GM19328 (cell line): ENCODE results near the gene RIPOR3.

Experiments used
- ATAC-seq: cut with Tn5 transposase; IDR thresholded peaks from one replicate; pipeline ENCODE4 v1.9.1; 2021; ENCODE audit warnings: mild to moderate bottlenecking, moderate library complexity; ENCODE audit not compliant: unreplicated experiment

The RIPOR3 gene

DNA sequence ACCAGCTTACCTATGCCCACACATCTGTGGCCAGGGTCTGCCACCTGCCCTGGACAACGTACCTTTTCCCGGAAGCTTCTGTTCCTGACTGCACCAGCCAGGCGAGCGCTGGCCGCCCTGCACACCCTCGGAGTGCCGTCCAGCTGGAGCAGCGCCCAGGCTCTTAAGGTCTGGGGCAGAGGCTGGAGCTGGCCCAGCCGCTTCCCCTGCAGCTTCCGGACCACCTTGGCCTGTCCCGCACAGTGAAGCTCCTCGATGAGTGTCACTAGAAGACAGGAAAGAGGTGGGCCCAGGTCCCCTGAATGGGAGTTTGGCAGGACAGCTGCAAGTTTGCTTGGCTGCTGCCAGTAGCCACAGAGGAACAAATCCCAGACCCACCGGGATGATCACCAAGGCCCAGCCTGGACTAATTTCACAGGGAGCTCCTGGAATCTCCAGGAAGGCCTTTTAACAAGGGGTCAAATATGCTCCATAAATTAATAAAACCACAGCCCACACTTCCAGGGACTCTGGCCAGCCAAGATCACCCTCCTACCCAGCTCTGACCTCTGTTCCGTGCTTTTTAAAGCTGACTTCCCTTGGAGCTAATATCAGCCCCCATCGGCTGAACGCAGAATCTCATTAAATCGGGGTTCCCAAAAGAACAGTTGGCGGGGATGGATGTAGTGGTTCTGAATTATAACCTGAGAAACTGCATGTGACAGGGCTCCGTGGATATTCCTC, 98.9 kb downstream of the RIPOR3 start:
- ATAC-seq, result no peak

DNA sequence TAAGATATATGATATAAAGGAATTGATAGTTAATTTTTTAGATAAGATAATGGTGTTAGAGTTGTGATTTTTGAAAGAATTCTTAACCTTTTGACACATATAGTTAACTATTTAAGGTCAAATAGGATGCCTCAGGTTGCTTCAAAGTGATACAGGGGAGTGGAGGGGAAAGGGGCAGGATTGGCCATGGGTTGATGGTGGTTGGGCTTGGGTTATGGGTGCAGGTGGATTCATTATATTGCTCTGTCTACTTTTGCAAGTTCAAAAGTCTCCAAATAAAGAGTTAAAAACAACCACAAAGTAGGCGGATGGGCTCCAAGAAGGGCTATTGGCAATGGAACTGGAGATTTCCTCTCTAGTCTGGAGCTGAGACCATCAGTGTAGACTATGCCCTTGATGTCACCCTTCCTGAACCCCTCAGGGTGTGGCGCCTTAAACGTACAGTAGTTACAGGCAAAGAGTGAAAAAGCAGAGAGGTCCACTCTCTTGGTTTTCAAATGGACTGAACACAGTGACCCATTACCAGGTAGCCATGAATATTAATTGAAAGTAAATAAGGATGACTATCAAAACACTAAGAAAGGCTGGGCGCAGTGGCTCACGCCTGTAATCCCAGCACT, 100.0 kb downstream of the RIPOR3 start:
- ATAC-seq, result no peak

DNA sequence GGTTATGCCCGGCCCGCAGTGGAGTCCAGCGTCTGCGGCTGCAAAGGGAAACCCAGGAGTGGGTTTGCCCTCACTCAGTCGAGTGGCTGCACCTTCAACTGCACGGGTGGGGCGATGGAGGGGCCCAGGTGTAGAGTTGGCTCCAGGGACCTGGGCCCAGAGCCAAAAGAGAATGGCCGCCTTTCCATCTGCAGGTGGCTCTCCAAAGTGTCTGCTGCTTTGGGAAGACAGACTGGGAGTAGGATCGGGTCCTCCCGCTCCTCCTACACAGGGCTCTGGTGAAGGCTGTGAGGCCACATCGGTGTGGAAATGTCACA, 101.0 kb downstream of the RIPOR3 start:
- no peak for ATAC-seq

DNA sequence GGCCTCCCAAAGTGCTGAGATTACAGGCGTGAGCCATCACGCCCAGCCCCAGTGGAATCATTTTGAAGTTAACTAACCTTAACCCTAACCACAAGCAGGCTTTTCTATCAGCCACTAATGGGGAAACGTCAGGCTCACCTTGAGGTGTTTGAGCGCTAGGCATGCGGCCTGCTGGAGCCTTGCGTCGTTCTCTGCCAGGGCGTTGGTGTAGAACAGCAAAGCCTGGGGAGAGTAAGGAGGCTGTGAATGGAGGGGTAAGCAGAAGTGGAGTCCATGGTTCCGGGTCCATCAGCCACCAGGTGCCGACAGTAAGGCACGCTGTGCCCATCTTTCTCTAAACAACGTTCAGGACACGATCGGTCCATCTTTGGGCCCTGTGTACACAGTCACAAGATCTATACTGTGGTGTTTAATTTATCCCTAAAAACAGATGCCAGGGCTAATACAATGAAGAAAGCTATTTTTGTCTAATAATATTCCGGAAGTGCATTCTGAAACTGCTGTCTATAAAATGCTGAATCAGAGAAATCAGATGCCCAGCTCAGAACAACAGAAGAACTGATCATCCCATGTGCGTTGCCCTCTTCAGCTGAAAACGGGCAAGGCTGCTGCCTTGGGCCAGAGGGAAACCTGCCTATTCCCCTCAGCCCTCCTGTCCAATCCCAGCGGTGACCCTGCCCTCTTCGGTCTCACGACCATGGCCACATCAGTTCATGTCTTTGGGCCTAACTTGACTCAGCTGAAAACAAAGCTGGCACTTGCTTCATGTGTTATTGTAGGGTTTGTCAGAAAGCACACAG, 101.6 kb downstream of the RIPOR3 start:
- ATAC-seq, result no peak

DNA sequence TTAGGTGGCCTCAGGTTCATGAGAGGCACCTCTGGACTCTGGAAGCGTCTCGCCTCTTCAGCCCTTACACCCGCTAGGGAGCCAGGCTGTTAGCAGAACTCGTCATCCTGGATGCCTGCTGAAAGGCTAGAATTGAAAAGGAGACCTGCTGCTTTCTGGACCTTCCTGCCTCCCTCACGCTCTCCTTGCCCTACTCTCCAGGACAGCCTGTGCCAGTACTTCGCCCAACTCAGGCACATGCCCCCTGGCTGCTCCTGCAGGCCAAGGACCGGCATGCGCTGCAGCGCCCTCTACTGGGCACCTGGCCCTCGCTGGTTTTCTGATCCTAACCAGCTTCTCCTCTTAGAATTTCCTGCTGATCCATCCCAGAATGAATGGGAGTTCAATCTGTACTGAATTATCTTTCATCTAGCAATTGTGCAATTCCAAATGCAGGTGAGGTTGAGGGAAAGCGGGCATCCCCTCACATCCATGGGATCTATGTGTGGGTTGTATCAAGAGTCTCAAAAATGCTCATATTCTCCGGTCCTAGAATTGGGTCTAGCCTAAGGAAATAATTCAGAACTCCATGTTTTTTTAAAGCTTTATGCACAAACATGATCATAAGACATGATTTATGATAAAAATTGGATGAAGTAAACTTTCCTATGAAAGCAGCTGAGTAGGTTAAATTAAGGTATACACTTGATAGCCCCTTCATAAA, 103.2 kb downstream of the RIPOR3 start:
- no peak for ATAC-seq

DNA sequence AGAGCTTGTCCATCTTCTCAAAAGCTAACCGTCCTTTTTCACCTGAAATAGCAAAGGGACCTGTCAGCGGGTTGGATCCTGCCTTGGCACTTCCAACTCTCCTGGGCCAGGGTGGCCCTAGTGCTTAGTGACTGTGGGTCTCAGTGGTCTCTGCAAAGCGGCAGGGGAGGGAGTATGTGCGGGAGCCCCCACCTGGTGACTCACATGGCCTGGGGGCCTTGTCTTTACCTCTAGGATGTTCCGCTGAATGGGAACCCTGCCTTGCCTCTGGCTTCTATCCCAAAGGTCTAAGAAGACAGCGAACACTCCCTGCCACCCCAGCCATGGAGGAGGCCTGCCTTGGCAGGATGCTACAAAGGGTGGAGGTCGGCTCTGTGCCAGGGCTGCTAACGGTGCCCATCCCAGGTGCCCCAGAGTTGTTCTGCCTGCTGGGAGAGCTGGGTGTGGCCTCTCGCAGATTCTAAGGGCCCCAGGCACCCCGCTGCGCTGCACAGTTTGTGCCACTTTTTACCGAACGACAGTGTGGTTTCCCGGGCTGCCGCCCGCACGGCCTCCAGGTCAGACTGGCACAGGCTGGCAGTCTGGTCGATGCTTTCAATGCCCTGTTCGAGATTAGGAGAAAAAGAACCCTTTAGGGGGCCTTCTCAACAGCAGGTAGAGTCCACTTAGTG, 103.9 kb downstream of the RIPOR3 start:
- no peak for ATAC-seq

DNA sequence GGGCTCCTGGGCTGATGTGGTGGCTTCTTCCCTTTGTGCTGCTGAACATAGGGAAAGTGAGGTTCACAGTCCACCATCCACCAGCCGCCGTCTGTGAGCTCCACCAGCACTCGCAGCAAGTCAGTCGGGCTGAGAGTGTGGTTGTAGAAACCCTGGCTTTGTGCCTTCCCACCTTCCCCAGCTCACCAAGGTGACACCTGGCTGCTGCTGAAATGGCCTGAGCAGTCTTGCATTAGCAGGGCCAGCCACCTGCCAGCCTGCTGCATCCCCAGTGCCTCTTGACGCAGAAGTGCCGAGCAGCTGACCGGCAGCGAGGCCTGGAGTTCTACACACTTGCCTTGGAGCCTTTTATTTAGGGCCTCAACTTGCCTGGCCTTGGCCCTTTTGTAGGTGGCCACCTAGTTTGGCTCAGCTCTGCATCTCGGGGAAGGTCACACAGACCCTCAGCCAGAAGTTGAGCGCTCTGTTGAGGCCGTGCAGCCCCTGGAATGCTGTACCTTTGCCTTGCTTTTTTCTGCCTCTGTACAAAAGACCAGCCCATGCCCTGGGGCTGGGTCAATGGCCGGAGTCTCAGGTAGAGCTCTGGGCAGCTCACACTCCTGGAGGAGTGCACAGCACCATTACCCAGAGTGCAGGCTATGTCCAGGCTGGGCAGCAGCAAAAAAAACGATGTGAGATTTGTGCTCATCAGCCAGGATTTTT, 104.7 kb downstream of the RIPOR3 start:
- ATAC-seq, result no peak

DNA sequence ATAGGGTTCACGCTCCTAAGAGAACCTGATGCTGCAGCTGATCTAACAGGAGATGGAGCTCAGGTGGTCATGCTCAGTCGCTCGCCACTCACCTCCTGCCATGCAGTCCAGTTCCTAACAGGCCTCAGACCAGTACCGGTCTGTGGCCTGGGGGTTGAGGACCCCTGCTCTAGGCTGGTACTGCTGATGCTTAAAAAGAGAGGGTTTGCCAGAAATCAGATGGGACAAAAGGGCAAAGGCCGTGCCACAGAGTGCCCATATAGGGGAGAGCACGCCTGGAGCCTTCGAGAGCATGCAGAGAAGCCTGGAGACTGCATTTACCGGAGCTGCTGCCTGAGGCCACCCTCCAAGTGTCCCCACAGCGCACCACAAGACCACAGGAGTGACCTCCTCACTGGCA, 105.7 kb downstream of the RIPOR3 start:
- ATAC-seq, result no peak

DNA sequence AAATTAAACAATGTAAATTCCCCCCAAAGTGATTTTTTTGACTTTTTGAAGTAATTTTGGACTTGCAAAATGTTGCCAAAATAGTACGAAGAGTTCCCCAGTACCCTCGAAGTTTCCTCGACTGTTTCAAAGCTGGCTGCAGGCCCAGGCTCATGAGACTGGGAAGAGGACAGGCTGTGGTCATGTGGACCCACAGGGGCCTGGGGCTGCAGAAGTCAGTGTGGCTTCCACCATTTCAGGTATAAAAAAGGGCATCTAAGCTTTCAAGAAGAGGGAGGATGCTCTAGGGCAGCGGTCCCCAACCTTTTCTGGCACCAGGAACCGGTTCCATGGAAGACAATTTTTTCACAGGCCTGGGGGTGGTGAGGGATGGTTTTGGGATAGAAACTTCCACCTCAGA, 106.1 kb downstream of the RIPOR3 start:
- ATAC-seq, result no peak

DNA sequence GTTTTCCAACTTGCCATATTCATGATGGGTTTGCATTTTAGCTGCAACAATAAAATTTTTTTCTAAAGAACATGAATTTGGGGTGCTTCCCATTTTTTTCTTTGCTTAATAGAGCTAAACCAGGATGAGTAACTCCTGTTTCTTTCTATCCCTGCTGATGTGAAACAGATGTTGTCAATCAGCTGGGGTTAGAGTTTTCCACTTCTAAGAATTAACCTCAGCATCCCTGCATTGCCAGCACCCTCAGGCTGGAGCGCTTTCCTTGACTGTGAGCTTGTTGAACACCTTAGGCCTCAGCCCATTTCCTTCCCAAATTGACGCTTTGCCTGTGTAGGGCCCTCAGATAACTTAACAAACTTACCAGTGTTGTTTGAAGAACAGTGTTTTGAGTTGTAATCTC, 106.7 kb downstream of the RIPOR3 start:
- ATAC-seq, result no peak

DNA sequence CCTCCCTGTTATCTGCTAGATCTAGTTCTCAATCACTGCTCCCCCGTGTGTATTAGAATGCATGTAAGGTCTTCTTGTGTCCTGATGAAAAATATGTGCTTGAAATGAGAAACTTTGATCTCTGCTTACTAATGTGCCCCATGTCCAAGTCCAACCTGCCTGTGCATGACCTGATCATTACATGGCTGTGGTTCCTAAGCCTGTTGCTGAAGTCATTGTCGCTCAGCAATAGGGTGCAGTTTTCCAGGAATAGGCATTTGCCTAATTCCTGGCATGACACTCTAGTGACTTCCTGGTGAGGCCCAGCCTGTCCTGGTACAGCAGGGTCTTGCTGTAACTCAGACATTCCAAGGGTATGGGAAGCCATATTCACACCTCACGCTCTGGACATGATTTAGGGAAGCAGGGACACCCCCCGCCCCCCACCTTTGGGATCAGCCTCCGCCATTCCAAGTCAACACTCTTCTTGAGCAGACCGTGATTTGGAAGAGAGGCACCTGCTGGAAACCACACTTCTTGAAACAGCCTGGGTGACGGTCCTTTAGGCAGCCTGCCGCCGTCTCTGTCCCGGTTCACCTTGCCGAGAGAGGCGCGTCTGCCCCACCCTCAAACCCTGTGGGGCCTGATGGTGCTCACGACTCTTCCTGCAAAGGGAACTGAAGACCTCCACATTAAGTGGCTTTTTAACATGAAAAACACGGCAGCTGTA, 107.7 kb downstream of the RIPOR3 start:
- ATAC-seq, result no peak

DNA sequence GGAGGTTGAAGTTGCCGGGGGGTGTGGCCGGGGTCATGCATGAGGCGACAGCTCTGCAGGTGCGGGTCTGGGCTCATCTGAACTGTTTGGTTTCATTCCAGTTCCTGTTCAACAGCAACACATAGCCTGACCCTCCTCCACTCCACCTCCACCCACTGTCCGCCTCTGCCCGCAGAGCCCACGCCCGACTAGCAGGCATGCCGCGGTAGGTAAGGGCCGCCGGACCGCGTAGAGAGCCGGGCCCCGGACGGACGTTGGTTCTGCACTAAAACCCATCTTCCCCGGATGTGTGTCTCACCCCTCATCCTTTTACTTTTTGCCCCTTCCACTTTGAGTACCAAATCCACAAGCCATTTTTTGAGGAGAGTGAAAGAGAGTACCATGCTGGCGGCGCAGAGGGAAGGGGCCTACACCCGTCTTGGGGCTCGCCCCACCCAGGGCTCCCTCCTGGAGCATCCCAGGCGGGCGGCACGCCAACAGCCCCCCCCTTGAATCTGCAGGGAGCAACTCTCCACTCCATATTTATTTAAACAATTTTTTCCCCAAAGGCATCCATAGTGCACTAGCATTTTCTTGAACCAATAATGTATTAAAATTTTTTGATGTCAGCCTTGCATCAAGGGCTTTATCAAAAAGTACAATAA, 108.6 kb downstream of the RIPOR3 start:
- ATAC-seq, result no peak

DNA sequence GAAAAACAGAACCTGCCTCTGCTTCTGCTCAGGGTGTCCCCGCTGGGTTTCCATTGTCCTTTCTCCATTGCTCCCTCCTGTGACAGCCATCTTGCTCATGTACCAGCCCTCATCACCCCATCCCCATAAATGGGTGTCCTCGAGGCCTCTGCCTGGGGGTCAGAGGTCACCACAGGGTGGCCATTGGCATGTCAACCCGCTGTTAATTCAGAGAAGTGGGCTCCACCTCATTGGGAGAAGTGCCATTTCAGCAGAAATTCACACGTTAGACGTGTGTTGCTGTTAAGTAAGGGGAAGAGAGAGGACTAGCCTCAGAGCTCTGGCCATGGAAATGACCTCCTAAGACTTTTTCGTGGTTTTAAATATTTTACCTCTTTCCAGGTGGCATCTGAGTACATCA, 109.2 kb downstream of the RIPOR3 start:
- ATAC-seq, result no peak

DNA sequence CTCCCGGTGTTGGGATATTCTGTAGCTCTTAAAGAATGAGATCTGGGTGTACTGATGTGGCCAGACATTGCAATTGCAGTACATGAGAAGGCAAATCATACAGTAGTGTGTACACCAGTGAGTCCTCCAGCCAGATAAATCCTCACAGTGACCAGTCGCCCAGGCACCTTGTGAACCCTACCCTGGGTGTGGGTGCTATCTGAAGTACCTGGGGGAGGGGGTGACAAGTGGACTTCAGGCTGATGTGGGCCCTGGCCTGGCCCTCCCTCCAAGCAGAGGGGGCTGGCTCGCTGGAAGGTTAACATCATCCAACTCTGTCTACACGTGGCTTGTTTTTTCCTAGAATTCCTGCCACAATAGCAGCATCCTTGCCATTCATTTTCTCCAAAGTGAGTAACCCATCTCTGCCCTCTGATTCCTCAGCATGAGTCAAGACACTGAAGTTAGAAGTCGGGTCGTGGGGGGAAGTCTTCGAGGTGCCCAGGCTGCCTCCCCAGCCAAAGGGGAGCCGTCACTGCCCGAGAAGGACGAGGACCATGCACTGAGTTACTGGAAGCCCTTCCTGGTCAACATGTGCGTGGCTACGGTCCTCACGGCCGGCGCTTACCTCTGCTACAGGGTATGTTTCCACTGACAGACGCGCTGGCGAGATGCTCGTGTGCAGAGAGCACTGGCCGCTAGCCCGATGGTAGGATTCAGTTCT, 110.3 kb downstream of the RIPOR3 start:
- ATAC-seq, result no peak

DNA sequence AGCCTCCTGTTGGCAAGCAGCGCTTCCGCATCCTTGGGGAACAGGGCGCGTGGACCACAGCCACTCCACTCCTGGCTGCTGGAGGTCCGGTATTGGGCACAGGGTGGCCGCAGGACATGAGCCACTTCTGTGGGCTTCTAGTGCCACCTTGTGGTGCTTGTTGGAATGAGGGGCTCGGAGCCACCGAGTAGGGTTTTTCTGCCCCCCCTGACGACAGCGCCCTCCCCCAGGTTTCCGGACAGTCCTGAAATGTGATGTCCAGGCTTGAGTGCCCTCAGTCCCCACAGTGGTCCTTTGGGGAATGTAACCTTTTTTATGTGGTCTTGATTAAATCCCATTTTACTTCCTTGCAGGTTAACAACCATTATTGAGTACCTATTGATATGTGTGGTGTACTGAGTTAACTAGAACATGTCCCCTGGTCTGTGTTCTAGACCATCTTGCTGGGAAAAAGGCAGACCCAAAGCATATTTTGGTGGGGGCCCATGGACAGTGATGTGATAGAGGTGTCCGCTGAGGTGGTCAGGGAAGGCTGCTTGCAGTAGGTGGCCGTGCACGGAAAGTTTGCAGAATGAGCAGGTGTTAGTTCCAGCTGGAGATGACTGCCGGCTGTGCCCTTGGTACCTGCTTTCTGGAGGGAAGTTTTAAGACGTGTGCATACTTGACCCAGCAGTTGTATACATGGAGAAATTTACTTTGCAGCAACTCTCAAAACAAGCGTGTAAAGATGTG, 111.2 kb downstream of the RIPOR3 start:
- ATAC-seq, result no peak

DNA sequence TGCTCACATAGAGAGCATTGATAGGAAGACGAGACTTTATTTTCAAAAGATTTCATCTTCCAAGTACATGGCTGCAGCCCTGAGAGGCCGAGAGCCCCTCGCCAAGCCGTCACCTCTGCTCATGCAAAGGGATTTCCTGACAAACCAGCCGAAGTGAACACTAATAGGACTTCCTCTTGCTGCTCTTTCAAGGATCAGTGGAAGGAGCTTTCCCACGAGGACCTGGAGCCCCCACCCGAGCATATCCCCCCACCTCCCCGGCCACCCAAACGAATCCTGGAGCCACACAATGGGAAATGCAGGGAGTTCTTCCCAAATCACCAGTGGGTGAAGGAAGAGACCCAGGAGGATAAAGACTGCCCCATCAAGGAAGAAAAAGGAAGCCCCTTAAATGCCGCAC, 111.8 kb downstream of the RIPOR3 start:
- no peak for ATAC-seq

DNA sequence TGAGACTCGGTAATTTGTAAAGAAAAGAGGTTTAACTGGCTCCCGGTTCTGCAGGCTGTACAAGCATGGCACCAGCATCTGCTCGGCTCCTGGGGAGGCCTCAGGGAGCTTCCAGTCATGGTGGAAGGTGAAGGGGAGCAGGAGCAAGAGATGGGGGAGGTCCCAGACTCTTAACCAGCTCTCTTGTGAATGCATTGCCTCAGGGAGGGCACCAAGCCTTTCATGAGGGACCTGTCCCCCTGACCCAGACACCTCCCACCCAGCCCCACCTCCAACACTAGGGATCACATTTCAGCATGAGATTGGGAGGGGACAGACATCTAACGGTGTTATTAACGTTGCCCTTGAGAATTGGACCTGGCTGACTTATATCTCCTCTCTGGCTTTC, 112.6 kb downstream of the RIPOR3 start:
- no peak for ATAC-seq
